ENCODE results near the gene GLT1D1.

Gene GLT1D1

GRCh38 chr12:128906485-128907137 is 53.3 kb downstream of the GLT1D1 start:
- Histone ChIP-seq H2AFZ (ENCODE audit: low read depth, low read length) (no peak overlapping the region), H3K4me1 (ENCODE audit: insufficient read depth, low read length) (no peaks in the 10 kb centered on the region), H3K4me3 (ENCODE audit: low read depth in 1 of 2, low read length in 2 of 2) (no peak overlapping the region), H3K27me3 (ENCODE audit: insufficient read depth, low read length, poor library complexity) (no peaks in the 10 kb centered on the region), H3K9me3 (ENCODE audit: insufficient read depth, low read length, severe bottlenecking) (no peaks in the 10 kb centered on the region), H3K27ac (ENCODE audit: low read length) (no peak overlapping the region), H3K79me2 (ENCODE audit: insufficient read depth, low read length) (no peaks in the 10 kb centered on the region), H4K20me1 (ENCODE audit: insufficient read depth, low read length) (no peaks in the 10 kb centered on the region), H3K36me3 (ENCODE audit: insufficient read depth, low read length) (no peaks in the 10 kb centered on the region), H3K4me2 (ENCODE audit: insufficient read depth, low read length) (no peak overlapping the region), H3K9ac (ENCODE audit: low read depth, low read length) (no peak overlapping the region)
- ATAC-seq (ENCODE audit: insufficient read depth, low read depth) (no peak), DNase-seq (no peak)
- no peak for TF ChIP-seq CTCF (IDR thresholded peaks at IDR 0.05; ENCODE audit: borderline replicate concordance, extremely low read depth, low read length, poor library complexity, severe bottlenecking)
- no peak for TF ChIP-seq EZH2 (IDR thresholded peaks at IDR 0.05; ENCODE audit: borderline replicate concordance, low read depth, low read length, severe bottlenecking)

GRCh38 chr12:128908254-128908653 is 55.0 kb downstream of the GLT1D1 start:
- TF ChIP-seq EZH2 (IDR thresholded peaks at IDR 0.05; ENCODE audit: borderline replicate concordance, low read depth, low read length, severe bottlenecking): no peak
- TF ChIP-seq CTCF (IDR thresholded peaks at IDR 0.05; ENCODE audit: borderline replicate concordance, extremely low read depth, low read length, poor library complexity, severe bottlenecking): no peak

GRCh38 chr12:128909653-128910052 is 56.4 kb downstream of the GLT1D1 start:
- no peak overlapping the region for H3K4me2 ChIP-seq (ENCODE audit: insufficient read depth, low read length)
- no peaks in the 10 kb centered on the region for H3K36me3 ChIP-seq (ENCODE audit: insufficient read depth, low read length)
- ATAC-seq (ENCODE audit: insufficient read depth, low read depth) (no peak), DNase-seq (no peak)
- H3K4me3 ChIP-seq (ENCODE audit: low read depth in 1 of 2, low read length in 2 of 2): no peak overlapping the region
- H3K27ac ChIP-seq (ENCODE audit: low read length): no peak overlapping the region
- no peak overlapping the region for H3K9ac ChIP-seq (ENCODE audit: low read depth, low read length)
- H3K79me2 ChIP-seq (ENCODE audit: insufficient read depth, low read length): no peaks in the 10 kb centered on the region
- no peaks in the 10 kb centered on the region for H3K9me3 ChIP-seq (ENCODE audit: insufficient read depth, low read length, severe bottlenecking)
- H2AFZ ChIP-seq (ENCODE audit: low read depth, low read length): no peak overlapping the region
- H4K20me1 ChIP-seq (ENCODE audit: insufficient read depth, low read length): no peaks in the 10 kb centered on the region
- H3K27me3 ChIP-seq (ENCODE audit: insufficient read depth, low read length, poor library complexity): no peaks in the 10 kb centered on the region
- peaks cover 7% of the 10 kb centered on the region for H3K4me1 ChIP-seq (ENCODE audit: insufficient read depth, low read length)
- no peak for TF ChIP-seq CTCF (IDR thresholded peaks at IDR 0.05; ENCODE audit: borderline replicate concordance, extremely low read depth, low read length, poor library complexity, severe bottlenecking)
- no peak for TF ChIP-seq EZH2 (IDR thresholded peaks at IDR 0.05; ENCODE audit: borderline replicate concordance, low read depth, low read length, severe bottlenecking)

More at GRCh38 chr12:128908254-128908653, 55.0 kb downstream of the GLT1D1 start:
- no peaks in the 10 kb centered on the region for H3K4me1 ChIP-seq (ENCODE audit: insufficient read depth, low read length)
- H3K4me3 ChIP-seq (ENCODE audit: low read depth in 1 of 2, low read length in 2 of 2): no peak overlapping the region
- no peaks in the 10 kb centered on the region for H3K79me2 ChIP-seq (ENCODE audit: insufficient read depth, low read length)
- no peak overlapping the region for H3K4me2 ChIP-seq (ENCODE audit: insufficient read depth, low read length)
- DNase-seq (no peak), ATAC-seq (ENCODE audit: insufficient read depth, low read depth) (no peak)
- H3K9me3 ChIP-seq (ENCODE audit: insufficient read depth, low read length, severe bottlenecking): no peaks in the 10 kb centered on the region
- H2AFZ ChIP-seq (ENCODE audit: low read depth, low read length): no peak overlapping the region
- H3K27ac ChIP-seq (ENCODE audit: low read length): no peak overlapping the region
- H3K27me3 ChIP-seq (ENCODE audit: insufficient read depth, low read length, poor library complexity): no peaks in the 10 kb centered on the region
- no peaks in the 10 kb centered on the region for H4K20me1 ChIP-seq (ENCODE audit: insufficient read depth, low read length)
- no peaks in the 10 kb centered on the region for H3K36me3 ChIP-seq (ENCODE audit: insufficient read depth, low read length)
- no peak overlapping the region for H3K9ac ChIP-seq (ENCODE audit: low read depth, low read length)

Measured in DND-41 (cell line).